DOHH2 (cell line): ENCODE measurements around the gene POLR1C.
"Not testable (repeated sequence)": the region's sequence is repeated elsewhere in the genome, so short reads cannot be mapped to it uniquely, and the experiment has no call there.

Experiments used
- H3F3A ChIP-seq: fragments of 200-600 bp; sonication (generic), shearing (Covaris generic); 2 replicates; pipeline ENCODE4 v1.6.0; 2016; ENCODE audit warnings: antibody characterized with exemption, mild to moderate bottlenecking; ENCODE audit not compliant: control insufficient read depth, insufficient read depth
- H3K27ac ChIP-seq: fragments of 200-600 bp; sonication (generic); 2 replicates; pipeline ENCODE4 v1.5.1; 2014; ENCODE audit warnings: low read depth, mild to moderate bottlenecking, low read length, moderate library complexity
- H3K27me3 ChIP-seq: fragments of 200-600 bp; sonication (generic); 2 replicates; pipeline ENCODE4 v1.6.1; 2014; ENCODE audit warnings: mild to moderate bottlenecking, low read length, mixed read lengths; ENCODE audit not compliant: control insufficient read depth
- H3K36me3 ChIP-seq: fragments of 200-600 bp; sonication (generic); 2 replicates; pipeline ENCODE4 v1.6.1; 2014; ENCODE audit warnings: mild to moderate bottlenecking, low read length, moderate library complexity, mixed read lengths; ENCODE audit not compliant: control insufficient read depth
- H3K4me1 ChIP-seq: fragments of 200-600 bp; sonication (generic); 2 replicates; pipeline ENCODE4 v1.6.1; 2014; ENCODE audit warnings: mild to moderate bottlenecking, low read length, mixed read lengths; ENCODE audit not compliant: control insufficient read depth
- H3K4me2 ChIP-seq: fragments of 200-600 bp; sonication (generic); 2 replicates; pipeline ENCODE4 v1.6.0; 2014; ENCODE audit warnings: mild to moderate bottlenecking, low read length, moderate library complexity
- H3K4me3 ChIP-seq: fragments of 200-600 bp; sonication (generic); 2 replicates; pipeline ENCODE4 v1.5.1; 2014; ENCODE audit warnings: mild to moderate bottlenecking, low read length, mixed read lengths
- H3K79me2 ChIP-seq: fragments of 200-600 bp; sonication (generic); 2 replicates; pipeline ENCODE4 v1.6.1; 2014; ENCODE audit warnings: mild to moderate bottlenecking, low read length, mixed read lengths; ENCODE audit not compliant: control insufficient read depth
- H3K9me2 ChIP-seq: fragments of 200-600 bp; sonication (generic); replicated peaks from 2 replicates; pipeline ENCODE4 v1.6.1; 2014; ENCODE audit warnings: mild to moderate bottlenecking, low read length, mixed read lengths; ENCODE audit not compliant: control insufficient read depth
- H3K9me3 ChIP-seq: fragments of 200-600 bp; sonication (generic); 2 replicates; pipeline ENCODE4 v1.6.1; 2014; ENCODE audit warnings: antibody characterized with exemption, low read length, mixed read lengths; ENCODE audit not compliant: control insufficient read depth, insufficient read depth
- H4K20me1 ChIP-seq: fragments of 200-600 bp; sonication (generic); 2 replicates; pipeline ENCODE4 v1.6.0; 2014; ENCODE audit warnings: low read depth, mild to moderate bottlenecking, antibody characterized with exemption, low read length, moderate library complexity; ENCODE audit not compliant: control insufficient read depth, insufficient read depth
- CTCF ChIP-seq: fragments of 200-600 bp; sonication (generic); IDR thresholded peaks from one replicate; pipeline ENCODE4 v1.5.1; 2014; ENCODE audit warnings: antibody characterized with exemption, mild to moderate bottlenecking, low read depth, low read length; ENCODE audit not compliant: poor library complexity, severe bottlenecking
- EZH2phosphoT487 ChIP-seq: fragments of 200-600 bp; sonication (generic); IDR thresholded peaks from 2 replicates; pipeline ENCODE4 v1.6.1; 2017; ENCODE audit warnings: borderline replicate concordance, mild to moderate bottlenecking, antibody characterized with exemption, low read length, moderate library complexity, mixed read lengths

POLR1C gene, protein sequence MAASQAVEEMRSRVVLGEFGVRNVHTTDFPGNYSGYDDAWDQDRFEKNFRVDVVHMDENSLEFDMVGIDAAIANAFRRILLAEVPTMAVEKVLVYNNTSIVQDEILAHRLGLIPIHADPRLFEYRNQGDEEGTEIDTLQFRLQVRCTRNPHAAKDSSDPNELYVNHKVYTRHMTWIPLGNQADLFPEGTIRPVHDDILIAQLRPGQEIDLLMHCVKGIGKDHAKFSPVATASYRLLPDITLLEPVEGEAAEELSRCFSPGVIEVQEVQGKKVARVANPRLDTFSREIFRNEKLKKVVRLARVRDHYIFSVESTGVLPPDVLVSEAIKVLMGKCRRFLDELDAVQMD

DNA sequence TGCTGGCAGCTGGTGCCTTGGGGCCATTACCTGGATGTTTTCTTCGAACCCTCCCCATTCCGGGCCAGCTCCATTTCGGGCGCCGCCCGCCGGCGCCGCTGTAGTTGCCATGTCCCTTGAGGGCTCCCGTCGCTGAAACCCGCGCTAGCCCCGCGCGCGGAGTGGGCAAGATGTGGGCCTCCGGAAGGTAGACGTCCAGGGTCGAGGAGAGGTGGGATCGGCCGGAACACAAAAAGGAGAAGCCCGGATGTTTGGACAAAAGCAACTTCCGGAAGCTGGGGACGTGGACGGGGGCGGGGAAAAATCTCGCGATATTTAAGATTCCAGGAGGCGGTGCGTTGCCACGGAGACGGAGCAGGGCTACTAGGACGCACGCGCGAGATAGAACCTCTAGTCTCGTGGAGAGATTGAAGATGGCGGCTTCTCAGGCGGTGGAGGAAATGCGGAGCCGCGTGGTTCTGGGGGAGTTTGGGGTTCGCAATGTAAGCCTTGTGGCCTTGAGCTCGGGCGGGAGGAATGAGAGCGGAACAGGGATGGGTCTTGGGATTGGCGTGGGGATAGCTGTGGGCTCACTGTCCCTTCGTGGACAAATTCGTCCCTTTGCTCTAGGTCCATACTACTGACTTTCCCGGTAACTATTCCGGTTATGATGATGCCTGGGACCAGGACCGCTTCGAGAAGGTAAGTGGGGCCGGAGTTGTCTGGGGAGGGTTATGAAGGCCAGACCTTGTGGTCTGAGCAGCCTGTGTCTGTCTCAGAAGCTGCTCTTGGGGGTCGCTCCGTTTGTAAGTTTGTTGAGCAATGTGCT, at the start of gene POLR1C, which contains the start of gene YIPF3:
TSS of gene POLR1C (plus strand) at position 393 of the 808 bp plus-strand sequence. CDS start at position 414, 21 bp downstream.
TSS of gene YIPF3 (minus strand) at position 230 of the 808 bp plus-strand sequence. CDS start at position 111, 119 bp downstream.
- Histone ChIP-seq H3K36me3 (peaks cover 87% of the 10 kb centered on the region), H3K9me2 (no peaks in the 10 kb centered on the region), H3F3A (peaks cover 7% of the 10 kb centered on the region; the same call in 1 of the 2 replicates), H4K20me1 (peaks cover 4% of the 10 kb centered on the region; the same call in 1 of the 2 replicates), H3K4me1 (peaks cover 23% of the 10 kb centered on the region), H3K9me3 (no peaks in the 10 kb centered on the region), H3K79me2 (peaks cover 60% of the 10 kb centered on the region), H3K27me3 (no peaks in the 10 kb centered on the region), H3K27ac (peak within 1 kb of the TSS; percentile 42), H3K4me2 (peak within 1 kb of the TSS; percentile 91), H3K4me3 (peak within 1 kb of the TSS; percentile 99)
- TF ChIP-seq EZH2phosphoT487 (no peak), CTCF (no peak)

DNA sequence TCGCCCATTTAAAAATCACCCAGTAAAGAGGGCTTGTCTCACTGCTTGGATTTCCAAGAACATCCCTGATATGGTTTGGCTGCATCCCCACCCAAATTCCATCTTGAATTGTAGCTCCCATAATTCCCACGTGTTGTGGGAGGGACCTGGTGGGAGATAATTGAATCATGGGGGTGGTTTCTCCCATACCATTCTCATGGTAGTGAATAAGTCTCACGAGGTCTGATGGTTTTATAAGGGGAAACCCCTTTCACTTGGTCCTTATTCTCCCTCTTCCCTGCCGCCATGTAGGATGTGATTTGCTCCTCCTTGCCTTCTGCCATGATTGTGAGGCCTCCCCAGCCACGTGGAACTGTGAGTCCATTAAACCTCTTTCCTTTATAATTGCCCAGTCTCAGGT, 49.6 kb upstream of the POLR1C start:
- H3K9me3 ChIP-seq, H3K27ac ChIP-seq, H3K4me2 ChIP-seq, H4K20me1 ChIP-seq, H3K4me1 ChIP-seq, H3K4me3 ChIP-seq, H3K36me3 ChIP-seq, H3F3A ChIP-seq, H3K79me2 ChIP-seq, H3K9me2 ChIP-seq: not testable (repeated sequence)
- peaks cover 35% of the 10 kb centered on the region for H3K27me3 ChIP-seq

- no peak overlapping the region for H3K4me3 ChIP-seq
- no peaks in the 10 kb centered on the region for H3K9me2 ChIP-seq
- H4K20me1 ChIP-seq, result no peaks in the 10 kb centered on the region
- no peaks in the 10 kb centered on the region for H3K36me3 ChIP-seq
- no peak overlapping the region for H3K4me2 ChIP-seq
- H3K4me1 ChIP-seq, result no peaks in the 10 kb centered on the region
- H3K27ac ChIP-seq, result no peak overlapping the region
- peaks cover 30% of the 10 kb centered on the region for H3K27me3 ChIP-seq
- H3F3A ChIP-seq, result no peaks in the 10 kb centered on the region
- H3K9me3 ChIP-seq, result no peaks in the 10 kb centered on the region
- H3K79me2 ChIP-seq, result no peaks in the 10 kb centered on the region
- TF ChIP-seq EZH2phosphoT487, result no peak
- TF ChIP-seq CTCF, result no peak
Measured at GRCh38 chr6:43467752-43468151, 49.1 kb upstream of the POLR1C start.

DNA sequence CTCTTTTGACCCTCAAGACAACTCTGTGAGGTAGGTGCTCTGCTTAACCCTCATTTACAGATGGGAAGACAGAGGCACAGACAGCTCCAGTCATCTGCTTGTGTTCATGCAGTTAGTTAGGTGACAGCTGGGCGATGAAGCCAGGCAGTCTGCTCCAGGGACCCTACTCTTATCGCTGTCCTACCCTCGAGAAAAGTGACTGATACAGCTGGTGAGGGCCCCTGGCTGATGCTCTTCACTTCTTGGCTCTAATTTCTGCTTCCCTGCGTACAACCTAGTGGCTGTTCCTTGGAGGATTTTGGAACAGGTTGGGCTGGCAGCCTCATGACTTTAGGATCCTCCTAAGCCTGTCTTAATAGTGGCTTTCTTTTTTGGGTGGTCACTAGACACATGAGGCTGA, 48.6 kb upstream of the POLR1C start:
- H3K27ac ChIP-seq, result no peak overlapping the region

More for the DNA sequence above, 48.6 kb upstream of the POLR1C start:
- Histone ChIP-seq H3K27me3 (peaks cover 29% of the 10 kb centered on the region), H3K9me3 (no peaks in the 10 kb centered on the region), H3K79me2 (no peaks in the 10 kb centered on the region), H4K20me1 (no peaks in the 10 kb centered on the region), H3K36me3 (no peaks in the 10 kb centered on the region), H3K4me2 (no peak overlapping the region), H3F3A (no peaks in the 10 kb centered on the region), H3K4me1 (no peaks in the 10 kb centered on the region), H3K4me3 (no peak overlapping the region), H3K9me2 (no peaks in the 10 kb centered on the region)
- TF ChIP-seq EZH2phosphoT487, result no peak
- TF ChIP-seq CTCF, result no peak
